Subcutaneous adipose tissue (tissue), 4 donors: ENCODE results near the gene RNPS1. TPM values are rescaled to one million over a fixed set of nuclear protein-coding genes. Genes with fewer than 3 reads are reported as not detected.

Source experiments
- total RNA-seq, 4 donors: library from RNA; depleted of rRNA; stranded (reverse); fragments of >200 nt; gene quantifications; one replicate each; pipeline ENCODE4 v1.1.0, GENCODE V29; 2016
- TF ChIP-seq, protein P1 (sequence below): fragments of 450-650 bp; IDR thresholded peaks from one replicate; pipeline ENCODE4 v1.5.1; 2016; ENCODE audit warnings: low read depth, mild to moderate bottlenecking, control low read depth, antibody characterized with exemption, moderate library complexity

Gene RNPS1
- total RNA-seq, 4 donors from 2014 or later: 66.6 to 127 (median 75.3) TPM

DNA sequence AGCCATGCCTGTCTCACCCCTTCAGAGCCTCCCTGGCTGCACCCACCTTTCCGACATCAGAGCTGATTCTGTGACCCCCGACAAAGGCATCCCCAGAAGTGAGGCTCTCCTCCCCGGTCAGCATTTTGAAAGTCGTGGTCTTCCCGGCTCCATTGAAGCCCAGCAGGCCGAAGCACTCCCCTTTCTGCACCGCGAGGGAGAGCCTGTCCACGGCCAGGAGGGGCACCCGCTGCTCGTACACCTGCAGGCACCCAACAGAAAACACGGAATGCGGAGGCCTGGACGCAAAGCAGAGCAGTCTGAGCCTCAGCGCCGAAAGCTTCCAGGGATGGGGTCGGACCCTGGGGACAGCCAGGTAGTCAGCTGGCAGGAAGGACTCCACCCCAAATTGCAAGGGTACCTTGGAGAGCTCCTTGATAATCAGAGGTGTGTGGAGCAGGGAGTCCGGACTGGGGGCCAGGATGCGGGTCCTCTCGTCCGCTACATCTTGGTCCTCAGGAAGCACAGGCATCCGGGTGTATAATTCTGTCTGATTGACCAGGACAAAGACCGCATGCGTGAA, 13.1 kb upstream of the RNPS1 start:
- TF ChIP-seq, protein P1, sequence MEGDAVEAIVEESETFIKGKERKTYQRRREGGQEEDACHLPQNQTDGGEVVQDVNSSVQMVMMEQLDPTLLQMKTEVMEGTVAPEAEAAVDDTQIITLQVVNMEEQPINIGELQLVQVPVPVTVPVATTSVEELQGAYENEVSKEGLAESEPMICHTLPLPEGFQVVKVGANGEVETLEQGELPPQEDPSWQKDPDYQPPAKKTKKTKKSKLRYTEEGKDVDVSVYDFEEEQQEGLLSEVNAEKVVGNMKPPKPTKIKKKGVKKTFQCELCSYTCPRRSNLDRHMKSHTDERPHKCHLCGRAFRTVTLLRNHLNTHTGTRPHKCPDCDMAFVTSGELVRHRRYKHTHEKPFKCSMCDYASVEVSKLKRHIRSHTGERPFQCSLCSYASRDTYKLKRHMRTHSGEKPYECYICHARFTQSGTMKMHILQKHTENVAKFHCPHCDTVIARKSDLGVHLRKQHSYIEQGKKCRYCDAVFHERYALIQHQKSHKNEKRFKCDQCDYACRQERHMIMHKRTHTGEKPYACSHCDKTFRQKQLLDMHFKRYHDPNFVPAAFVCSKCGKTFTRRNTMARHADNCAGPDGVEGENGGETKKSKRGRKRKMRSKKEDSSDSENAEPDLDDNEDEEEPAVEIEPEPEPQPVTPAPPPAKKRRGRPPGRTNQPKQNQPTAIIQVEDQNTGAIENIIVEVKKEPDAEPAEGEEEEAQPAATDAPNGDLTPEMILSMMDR: no peak

DNA sequence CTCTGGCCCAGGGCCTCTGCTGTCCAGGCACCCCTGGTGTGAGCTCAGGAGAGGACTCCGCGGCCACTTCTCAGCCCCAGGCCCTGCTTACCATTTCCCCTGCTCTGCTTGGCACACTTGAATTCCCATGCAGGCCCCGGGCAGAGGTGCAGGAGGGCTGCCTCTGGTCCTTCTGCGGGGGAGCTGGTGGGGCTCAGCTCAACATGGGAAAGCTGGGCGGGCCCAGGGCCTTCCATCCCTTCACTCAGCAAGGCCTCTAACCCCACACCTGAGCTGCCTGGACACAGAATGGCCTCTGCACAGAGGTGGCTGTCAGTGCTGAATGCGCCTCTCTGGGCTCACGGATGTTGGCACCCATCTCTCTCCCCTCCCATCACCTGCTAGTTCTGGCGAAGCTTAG, 12.5 kb upstream of the RNPS1 start:
- TF ChIP-seq, protein P1: no peak

DNA sequence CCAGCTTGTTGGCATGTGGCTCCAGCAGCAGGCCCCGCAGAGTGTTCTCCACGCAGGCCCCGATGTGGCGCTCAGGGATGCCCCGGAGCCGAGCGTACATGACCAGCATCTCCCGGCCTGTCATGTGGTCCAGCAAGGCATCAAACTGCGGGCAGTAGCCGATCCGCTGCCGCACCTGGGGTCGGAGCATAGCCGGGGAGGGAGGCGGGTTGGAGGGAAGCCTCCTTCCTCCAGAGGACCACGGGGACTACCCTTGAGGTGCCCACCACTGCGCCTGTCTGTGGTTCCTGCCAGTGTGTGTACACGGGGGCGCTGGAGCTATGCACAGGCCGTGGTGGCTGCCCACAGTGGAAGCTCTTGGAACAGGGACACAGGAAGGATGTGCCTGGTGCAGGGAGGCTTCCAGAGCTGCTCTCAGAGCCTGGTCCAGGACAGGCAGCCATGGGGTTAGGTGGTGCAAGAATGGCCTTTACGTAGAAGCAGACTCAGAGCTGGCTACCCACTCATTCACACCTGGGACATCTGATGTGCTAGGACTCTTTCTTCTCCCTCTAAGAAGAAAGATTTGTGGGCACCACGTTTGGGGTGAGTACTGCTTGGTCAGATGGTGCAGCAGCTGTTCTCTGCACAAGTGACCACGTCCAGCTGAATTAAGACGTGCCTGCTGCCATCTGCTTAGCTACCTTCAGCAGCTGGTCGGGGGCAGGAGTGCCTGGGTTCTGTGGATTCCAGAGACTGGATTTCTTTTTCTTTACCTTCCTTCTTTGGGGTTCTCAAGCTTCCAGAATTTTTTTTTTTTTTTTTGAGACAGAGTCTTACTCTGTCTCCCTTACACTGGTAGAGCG, 11.3 kb upstream of the RNPS1 start:
- TF ChIP-seq, protein P1: no peak

DNA sequence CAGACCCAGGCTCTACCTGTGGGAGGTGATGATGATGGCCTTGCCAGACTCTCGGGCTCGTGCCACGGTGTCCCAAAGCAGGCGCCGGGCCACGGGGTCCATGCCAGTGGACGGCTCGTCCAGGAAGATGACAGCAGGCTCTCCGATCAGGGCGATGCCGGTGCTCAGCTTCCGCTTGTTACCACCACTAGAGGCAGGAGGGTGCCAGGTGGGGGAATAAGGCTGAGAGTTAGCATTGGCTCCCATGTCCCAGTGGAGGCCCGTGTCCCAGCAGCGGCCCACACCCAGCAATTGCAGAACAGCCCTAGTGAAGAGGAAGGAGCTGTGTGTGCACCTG, 10.3 kb upstream of the RNPS1 start:
- TF ChIP-seq, protein P1: no peak

- TF ChIP-seq, protein P1: no peak
Measured at GRCh38 chr16:2277466-2278271, 9.7 kb upstream of the RNPS1 start.

DNA sequence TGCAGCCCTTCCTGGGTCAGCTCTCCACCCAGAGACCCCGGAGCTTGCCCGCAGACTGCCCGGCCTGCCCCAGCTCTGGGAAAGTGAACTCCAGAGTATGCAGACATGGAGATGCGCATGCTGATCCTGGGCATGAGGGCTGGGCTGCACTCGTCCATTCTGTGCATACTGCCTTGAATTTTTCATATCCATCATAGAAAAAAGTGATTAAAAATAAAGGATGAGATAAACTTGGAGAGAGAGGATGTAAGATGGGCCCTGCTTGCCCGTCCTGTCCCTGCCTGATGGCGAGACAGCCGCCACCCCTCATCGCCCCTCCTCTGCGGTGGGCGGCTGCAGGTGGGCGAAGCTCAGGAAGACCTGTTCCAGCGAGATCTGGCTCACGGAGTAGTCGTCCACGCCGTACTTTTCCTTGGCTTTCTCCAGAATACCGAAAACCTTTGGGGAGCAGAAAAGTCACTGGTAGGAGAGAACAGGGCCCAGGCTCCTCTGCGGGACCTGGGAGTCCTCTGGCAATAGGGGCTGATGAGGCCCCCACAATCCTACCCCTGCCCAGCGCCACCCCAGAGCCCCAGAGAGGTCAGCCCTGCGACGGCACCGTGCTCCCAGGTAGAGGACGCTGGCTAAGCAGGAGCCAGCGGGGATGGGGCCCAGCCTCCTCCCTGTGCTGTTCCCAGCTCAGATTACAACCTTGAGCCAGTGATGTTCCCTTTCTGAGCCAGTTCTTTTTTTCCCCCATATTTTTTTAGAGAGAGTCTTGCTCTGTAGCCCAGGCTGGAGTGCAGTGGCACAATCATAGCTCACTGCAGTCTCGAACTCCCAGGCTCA, 8.7 kb upstream of the RNPS1 start:
- TF ChIP-seq, protein P1: no peak
